ENCODE measurements around the gene ZSCAN21.
"Not testable (repeated sequence)": the region's sequence is repeated elsewhere in the genome, so short reads cannot be mapped to it uniquely, and the experiment has no call there.

Gene ZSCAN21

DNA sequence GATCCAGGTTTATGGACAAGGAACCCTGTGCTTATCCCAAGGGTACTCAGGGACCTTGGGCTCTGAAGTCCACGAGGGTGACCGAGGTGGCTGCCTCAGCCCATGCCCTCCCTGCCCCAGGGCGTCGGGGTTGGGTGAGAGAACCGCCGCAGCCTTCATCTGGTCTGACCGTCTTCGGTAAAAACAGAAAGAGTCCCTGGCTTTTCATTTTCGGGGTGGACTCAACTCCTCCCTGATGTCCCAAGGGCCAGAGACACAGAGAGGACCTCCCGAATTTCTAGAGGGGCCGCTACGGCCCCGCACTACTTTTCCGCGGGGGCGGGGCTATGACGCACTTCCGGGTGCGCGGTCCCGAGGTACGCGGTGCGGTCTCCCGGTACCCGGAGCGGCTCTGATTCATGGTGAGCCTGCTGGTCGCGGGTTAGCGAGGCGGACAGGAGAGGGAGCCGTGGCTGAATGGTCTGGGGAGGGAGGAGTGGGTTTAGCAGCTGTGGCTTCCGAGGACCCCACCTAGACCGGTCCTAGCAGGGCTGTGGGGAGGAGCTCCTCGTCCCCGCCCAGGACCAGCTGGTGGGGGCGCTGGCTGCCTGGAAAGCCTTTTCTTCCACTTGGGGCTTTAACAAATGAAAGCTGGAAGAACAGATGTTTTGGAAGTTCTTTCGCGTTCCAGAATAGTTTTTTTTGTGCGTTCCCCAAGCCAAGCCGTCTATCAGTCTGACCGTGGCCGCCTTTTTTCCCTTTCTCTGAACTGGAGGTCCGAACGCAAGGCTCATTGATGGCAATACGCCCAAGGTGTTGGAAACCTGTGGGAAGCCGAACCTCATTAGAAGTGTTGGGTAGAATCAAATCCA, at the start of gene ZSCAN21:
Gene ZSCAN21 (plus strand): TSS at position 334 of the 851 bp plus-strand sequence. CDS start 7,233 bp downstream, outside the sequence.
- TF ChIP-seq, protein P1, sequence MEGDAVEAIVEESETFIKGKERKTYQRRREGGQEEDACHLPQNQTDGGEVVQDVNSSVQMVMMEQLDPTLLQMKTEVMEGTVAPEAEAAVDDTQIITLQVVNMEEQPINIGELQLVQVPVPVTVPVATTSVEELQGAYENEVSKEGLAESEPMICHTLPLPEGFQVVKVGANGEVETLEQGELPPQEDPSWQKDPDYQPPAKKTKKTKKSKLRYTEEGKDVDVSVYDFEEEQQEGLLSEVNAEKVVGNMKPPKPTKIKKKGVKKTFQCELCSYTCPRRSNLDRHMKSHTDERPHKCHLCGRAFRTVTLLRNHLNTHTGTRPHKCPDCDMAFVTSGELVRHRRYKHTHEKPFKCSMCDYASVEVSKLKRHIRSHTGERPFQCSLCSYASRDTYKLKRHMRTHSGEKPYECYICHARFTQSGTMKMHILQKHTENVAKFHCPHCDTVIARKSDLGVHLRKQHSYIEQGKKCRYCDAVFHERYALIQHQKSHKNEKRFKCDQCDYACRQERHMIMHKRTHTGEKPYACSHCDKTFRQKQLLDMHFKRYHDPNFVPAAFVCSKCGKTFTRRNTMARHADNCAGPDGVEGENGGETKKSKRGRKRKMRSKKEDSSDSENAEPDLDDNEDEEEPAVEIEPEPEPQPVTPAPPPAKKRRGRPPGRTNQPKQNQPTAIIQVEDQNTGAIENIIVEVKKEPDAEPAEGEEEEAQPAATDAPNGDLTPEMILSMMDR (IDR thresholded peaks at IDR 0.05; ENCODE audit: low read depth, low read length), result peak; percentile 37
- in situ Hi-C loops (cut with HindIII; ENCODE audit: low sequenced_read_pairs), result no loop called here
- H3K4me3 ChIP-seq (ENCODE audit: low read depth, low read length), result peak within 1 kb of the TSS; percentile 97
- peak; percentile 88 for DNase-seq (ENCODE audit: low read depth, low spot score)

DNA sequence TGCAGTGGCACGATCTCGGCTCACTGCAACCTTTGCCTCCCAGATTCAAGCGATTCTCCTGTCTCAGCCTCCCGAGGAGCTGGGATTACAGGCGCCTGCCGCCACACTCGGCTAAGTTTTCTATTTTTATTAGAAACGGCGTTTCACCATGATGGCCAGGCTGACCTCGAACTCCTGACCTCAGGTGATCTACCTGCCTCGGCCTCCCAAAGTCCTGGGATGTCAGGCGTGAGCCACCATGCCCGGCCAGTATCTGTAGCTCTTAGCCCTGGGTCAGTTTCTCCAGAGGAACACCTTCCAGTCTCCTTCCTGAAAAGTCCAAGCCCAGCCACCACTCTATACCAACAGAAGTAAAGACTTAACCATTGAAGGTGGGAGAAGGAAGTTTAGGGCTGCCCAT, 49.3 kb upstream of the ZSCAN21 start:
- TF ChIP-seq, protein P1 (IDR thresholded peaks at IDR 0.05; ENCODE audit: low read depth, low read length), result no peak
- no peak for DNase-seq (ENCODE audit: low read depth, low spot score)
- no peak overlapping the region for H3K4me3 ChIP-seq (ENCODE audit: low read depth, low read length)
- in situ Hi-C loops (cut with HindIII; ENCODE audit: low sequenced_read_pairs), result no loop called here

DNA sequence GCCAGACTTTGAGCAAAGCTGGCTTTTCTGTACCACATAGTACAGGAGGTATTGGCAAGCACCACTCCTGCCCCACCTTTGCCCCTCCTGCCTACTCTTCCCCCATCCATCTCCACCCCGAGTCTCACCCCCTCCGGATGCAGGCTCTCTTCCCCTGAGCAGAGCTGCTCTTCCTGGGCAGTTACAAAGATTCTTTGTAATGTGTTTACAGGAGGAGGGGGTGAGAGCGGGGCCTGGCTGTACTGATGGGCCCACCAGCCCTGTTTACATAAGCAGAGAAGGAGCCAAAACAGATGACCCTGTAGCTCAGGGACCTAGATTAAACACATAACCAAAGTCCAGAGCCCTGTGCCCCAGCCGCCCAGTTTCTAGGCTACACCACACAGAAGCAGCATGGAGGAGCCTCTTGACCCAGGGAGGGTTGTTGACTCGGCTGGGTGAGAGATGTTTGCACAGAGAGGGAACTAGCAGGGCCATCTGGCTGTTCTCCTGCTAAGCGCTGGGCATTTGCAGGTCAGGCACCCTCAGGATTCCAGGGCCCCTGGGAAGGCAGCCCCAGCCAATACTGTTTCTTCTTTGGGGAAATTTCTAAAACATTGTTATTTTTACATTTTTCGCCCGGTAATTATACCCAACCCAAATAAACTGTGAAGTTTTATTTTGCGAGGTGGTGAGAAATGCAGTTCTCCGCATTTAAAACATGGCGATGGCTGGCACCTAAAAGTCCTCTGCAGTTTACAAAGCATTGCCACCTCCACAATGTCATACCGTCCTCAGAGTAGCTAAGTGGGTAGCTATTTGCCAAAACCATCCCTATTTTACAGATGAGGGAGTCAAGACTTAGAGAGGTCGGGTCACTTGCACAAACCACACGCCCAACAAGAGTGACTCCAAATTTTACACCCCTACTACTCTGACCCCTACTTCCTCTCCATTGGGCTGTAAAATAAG, 45.6 kb upstream of the ZSCAN21 start:
- H3K4me3 ChIP-seq (ENCODE audit: low read depth, low read length), result no peak overlapping the region

GRCh38 chr7:100007887-100008286, 41.7 kb upstream of the ZSCAN21 start:
- TF ChIP-seq, protein P1 (IDR thresholded peaks at IDR 0.05; ENCODE audit: low read depth, low read length), result no peak
- DNase-seq (ENCODE audit: low read depth, low spot score), result no peak
- H3K4me3 ChIP-seq (ENCODE audit: low read depth, low read length), result no peak overlapping the region
- in situ Hi-C loops (cut with HindIII; ENCODE audit: low sequenced_read_pairs), result no loop called here

More for the DNA sequence above, 45.6 kb upstream of the ZSCAN21 start:
- no peak for DNase-seq (ENCODE audit: low read depth, low spot score)
- in situ Hi-C loops (cut with HindIII; ENCODE audit: low sequenced_read_pairs), result no loop called here
- TF ChIP-seq, protein P1 (IDR thresholded peaks at IDR 0.05; ENCODE audit: low read depth, low read length), result no peak

GRCh38 chr7:100008525-100008924, 41.0 kb upstream of the ZSCAN21 start:
- no peak overlapping the region for H3K4me3 ChIP-seq (ENCODE audit: low read depth, low read length)
- no peak for DNase-seq (ENCODE audit: low read depth, low spot score)
- TF ChIP-seq, protein P1 (IDR thresholded peaks at IDR 0.05; ENCODE audit: low read depth, low read length), result no peak
- in situ Hi-C loops (cut with HindIII; ENCODE audit: low sequenced_read_pairs), result no loop called here

- DNase-seq (ENCODE audit: low read depth, low spot score); H3K4me3 ChIP-seq (ENCODE audit: low read depth, low read length); in situ Hi-C loops (cut with HindIII; ENCODE audit: low sequenced_read_pairs): not testable (repeated sequence)
Measured at GRCh38 chr7:100009952-100010351, 39.6 kb upstream of the ZSCAN21 start.

Data from astrocyte of the spinal cord (primary cell).